HepG2 (cell line): ENCODE results near the gene GSKIP. TPM values are rescaled to one million over a fixed set of nuclear protein-coding genes. Genes with fewer than 3 reads are reported as not detected.

ENCODE experiments used
- ATAC-seq: fragments of 200-7000 bp; cut with Tn5 transposase; 3 replicates; pipeline ENCODE4 v1.9.1; 2020; ENCODE audit warnings: mild to moderate bottlenecking, moderate library complexity
- BruUV-seq: library from RNA; stranded (reverse); fragments of 400-500 nt; replicated peaks from 2 replicates; lab custom pipeline; 2021; lab: Mats Ljungman, UMichigan
- CTCF ChIA-PET: fragments of 300-600 bp; formaldehyde crosslinking; extraction: SDS; loops from one replicate; lab custom pipeline; 2021; ENCODE audit warnings: low total read pairs, inconsistent platforms, low intra/inter-chr PET ratio; lab: Yijun Ruan, JAX
- POLR2A ChIA-PET: fragments of 350-600 bp; sonication (Branson Sonifier 250); formaldehyde crosslinking; loops from one replicate; lab custom pipeline; 2020; ENCODE audit warnings: antibody characterized with exemption, inconsistent platforms; lab: Yijun Ruan, JAX
- DNase-seq: peaks from one replicate; pipeline ENCODE4 v3.0.0-alpha.2; 2015; ENCODE audit warnings: low spot score
- FAIRE-seq: peaks from 3 replicates; lab custom pipeline; 2011; peaks lifted over from hg19 to GRCh38; lab: Jason Lieb, UNC
- H2AFZ ChIP-seq: one replicate; pipeline ENCODE4 v1.6.1; 2011; ENCODE audit warnings: low read length, inconsistent platforms
- H3K27ac ChIP-seq: fragments of 300-600 bp; 3 replicates; pipeline ENCODE4 v1.8.0; 2011; ENCODE audit warnings: mixed run types, mild to moderate bottlenecking, mixed read lengths, low read length, inconsistent platforms; ENCODE audit not compliant: insufficient read depth; ENCODE audit errors: extremely low read length
- H3K27me3 ChIP-seq, 2 experiments: fragments of 200-600 bp in 1 of 2; 2 replicates in 1 of 2; 3 replicates in 1 of 2; pipeline versions ENCODE4 v1.6.0 to v1.8.0; 2011; ENCODE audit warnings: low read length in 2 of 2, mild to moderate bottlenecking in 2 of 2, moderate library complexity in 2 of 2, inconsistent platforms in 1 of 2; ENCODE audit not compliant: insufficient read depth in 2 of 2, control insufficient read depth in 1 of 2
- H3K36me3 ChIP-seq, 2 experiments: fragments of 200-600 bp in 1 of 2; replicated peaks in 1 of 2; 2 replicates in 1 of 2; 3 replicates in 1 of 2; pipeline versions ENCODE4 v1.5.1 to v1.8.0; 2011; ENCODE audit warnings: low read length in 2 of 2, inconsistent platforms in 1 of 2; ENCODE audit not compliant: insufficient read depth in 2 of 2, control insufficient read depth in 1 of 2
- H3K4me1 ChIP-seq: 2 replicates; pipeline ENCODE4 v1.5.1; 2012; ENCODE audit warnings: low read length, inconsistent platforms; ENCODE audit not compliant: insufficient read depth
- H3K4me2 ChIP-seq: 2 replicates; pipeline ENCODE4 v1.6.0; 2011; ENCODE audit warnings: low read depth, low read length, inconsistent platforms
- H3K4me3 ChIP-seq, 3 experiments: fragments of 200-600 bp in 1 of 3; sonication (generic), shearing (Covaris generic) in 1 of 3; replicated peaks in 1 of 3; 2 replicates each; pipeline ENCODE4 v1.5.1; 2011 to 2016; ENCODE audit warnings: low read length in 3 of 3, inconsistent platforms in 2 of 3, low read depth in 2 of 3, mild to moderate bottlenecking in 2 of 3, control low read depth in 1 of 3, mixed read lengths in 1 of 3; ENCODE audit not compliant: insufficient read depth in 1 of 3
- H3K79me2 ChIP-seq: one replicate; pipeline ENCODE4 v1.6.1; 2011; ENCODE audit warnings: low read length, inconsistent platforms; ENCODE audit not compliant: insufficient read depth
- H3K9ac ChIP-seq: 2 replicates; pipeline ENCODE4 v1.6.0; 2011; ENCODE audit warnings: mild to moderate bottlenecking, low read depth, low read length, inconsistent platforms; ENCODE audit not compliant: insufficient read depth
- H3K9me3 ChIP-seq: 2 replicates; pipeline ENCODE4 v1.5.1; 2012; ENCODE audit warnings: mild to moderate bottlenecking, low read length
- H4K20me1 ChIP-seq: 2 replicates; pipeline ENCODE4 v1.6.0; 2011; ENCODE audit warnings: inconsistent platforms, mild to moderate bottlenecking, low read length, moderate library complexity; ENCODE audit not compliant: insufficient read depth
- CREB1 ChIP-seq, 2 experiments: fragments of 450-650 bp in 1 of 2; IDR thresholded peaks; 2 replicates each; pipeline ENCODE4 v1.6.1; 2016 to 2017; ENCODE audit warnings: control low read depth in 1 of 2, mild to moderate bottlenecking in 1 of 2, missing compliant biosample characterization in 1 of 2, missing genetic modification characterization in 1 of 2
- EP300 ChIP-seq, 3 experiments: sonication (generic) in 1 of 3; formaldehyde crosslinking in 1 of 3; IDR thresholded peaks; 2 replicates each; pipeline versions ENCODE4 v1.5.1 to v1.6.1; 2011 to 2020; ENCODE audit warnings: low read depth in 2 of 3, low read length in 2 of 3, borderline replicate concordance in 1 of 3, improper control_type of control experiment in 1 of 3, mild to moderate bottlenecking in 1 of 3, missing genetic modification reagents in 1 of 3, moderate library complexity in 1 of 3
- FOXK1 ChIP-seq: sonication (generic); formaldehyde crosslinking; IDR thresholded peaks from 2 replicates; pipeline ENCODE4 v1.4.0; 2020; ENCODE audit warnings: low read depth, missing genetic modification reagents, borderline replicate concordance
- GATAD2A ChIP-seq: IDR thresholded peaks from 2 replicates; pipeline ENCODE4 v1.6.1; 2016
- HES4 ChIP-seq: sonication (generic); formaldehyde crosslinking; IDR thresholded peaks from 2 replicates; pipeline ENCODE4 v1.9.0; 2021; ENCODE audit warnings: mild to moderate bottlenecking, missing genetic modification reagents, borderline replicate concordance
- MAFG ChIP-seq: sonication (generic); formaldehyde crosslinking; IDR thresholded peaks from 2 replicates; pipeline ENCODE4 v1.5.1; 2020; ENCODE audit warnings: mild to moderate bottlenecking, missing genetic modification reagents
- MED8 ChIP-seq: sonication (generic); formaldehyde crosslinking; IDR thresholded peaks from 2 replicates; pipeline ENCODE4 v1.8.1; 2023; ENCODE audit warnings: mild to moderate bottlenecking, missing genetic modification reagents; ENCODE audit not compliant: insufficient replicate concordance
- MEIS2 ChIP-seq: sonication (generic); formaldehyde crosslinking; IDR thresholded peaks from 2 replicates; pipeline ENCODE4 v1.9.0; 2021; ENCODE audit warnings: mild to moderate bottlenecking, missing genetic modification reagents
- NFATC3 ChIP-seq: sonication (generic); formaldehyde crosslinking; IDR thresholded peaks from 2 replicates; pipeline ENCODE4 v1.5.1; 2020; ENCODE audit warnings: mild to moderate bottlenecking, missing genetic modification reagents
- PAWR ChIP-seq: sonication (generic); formaldehyde crosslinking; IDR thresholded peaks from 2 replicates; pipeline ENCODE4 v1.4.0; 2020; ENCODE audit warnings: missing genetic modification reagents, mild to moderate bottlenecking, borderline replicate concordance
- POLR2A ChIP-seq, 2 experiments: IDR thresholded peaks; 2 replicates each; pipeline ENCODE4 v1.6.1; 2011; ENCODE audit warnings: low read depth in 2 of 2, low read length in 2 of 2, mild to moderate bottlenecking in 1 of 2, moderate library complexity in 1 of 2; ENCODE audit not compliant: insufficient read depth in 1 of 2
- REXO4 ChIP-seq: sonication (generic); formaldehyde crosslinking; IDR thresholded peaks from 2 replicates; pipeline ENCODE4 v1.8.0; 2022; ENCODE audit warnings: missing genetic modification reagents, mild to moderate bottlenecking, borderline replicate concordance
- RXRA ChIP-seq: sonication (generic); formaldehyde crosslinking; IDR thresholded peaks from 2 replicates; pipeline ENCODE4 v1.5.1; 2020; ENCODE audit warnings: missing genetic modification reagents
- TGIF2 ChIP-seq: IDR thresholded peaks from 2 replicates; pipeline ENCODE4 v1.6.1; 2016; ENCODE audit warnings: control low read depth, missing compliant biosample characterization
- ZKSCAN5 ChIP-seq: sonication (generic); formaldehyde crosslinking; IDR thresholded peaks from 2 replicates; pipeline ENCODE4 v1.5.1; 2020; ENCODE audit warnings: mild to moderate bottlenecking, missing genetic modification reagents
- ZNF224 ChIP-seq: sonication (generic); formaldehyde crosslinking; IDR thresholded peaks from 2 replicates; pipeline ENCODE4 v1.5.0; 2020; ENCODE audit warnings: mild to moderate bottlenecking, missing genetic modification reagents
- ZNF468 ChIP-seq: sonication (generic); formaldehyde crosslinking; IDR thresholded peaks from 2 replicates; pipeline ENCODE4 v1.8.0; 2022; ENCODE audit warnings: mild to moderate bottlenecking, moderate library complexity, missing genetic modification reagents
- ZNF749 ChIP-seq: sonication (generic); formaldehyde crosslinking; IDR thresholded peaks from 2 replicates; pipeline ENCODE4 v1.8.0; 2022; ENCODE audit warnings: mild to moderate bottlenecking, missing genetic modification reagents, moderate library complexity, borderline replicate concordance
- ZNF891 ChIP-seq: sonication (generic); formaldehyde crosslinking; IDR thresholded peaks from 2 replicates; pipeline ENCODE4 v1.5.0; 2020; ENCODE audit warnings: mild to moderate bottlenecking, missing genetic modification reagents
- ZZZ3 ChIP-seq: sonication (generic); formaldehyde crosslinking; IDR thresholded peaks from 2 replicates; pipeline ENCODE4 v1.4.0; 2020; ENCODE audit warnings: missing genetic modification reagents, mild to moderate bottlenecking, borderline replicate concordance
- WGBS: methylation state at CpG from one replicate; pipeline ENCODE4 v1.1.6; 2017; ENCODE audit warnings: low lambda C conversion rate; 5-methylcytosine and 5-hydroxymethylcytosine counted together
- in situ Hi-C: cut with HindIII; loops from 2 replicates; pipeline ENCODE4 v1.10.0; 2017; ENCODE audit warnings: low pct_unique_long_range_greater_than_20kb; ENCODE audit not compliant: extremely low pct_ligation_motif_present
- intact Hi-C: fragments of 100-400 bp; cut with micrococcal nuclease; formaldehyde crosslinking; loops from one replicate; pipeline ENCODE4 v1.10.0; 2022; ENCODE audit not compliant: unreplicated experiment
- polyA plus RNA-seq, 8 experiments: library from polyadenylated mRNA; depleted of rRNA in 3 of 8; stranded (reverse) in 7 of 8; unstranded in 1 of 8; fragments of >200 nt; fragmentation: Illumina TruSeq in 4 of 8; extraction: Trizol in 4 of 8; gene quantifications; 2 replicates each; pipeline versions ENCODE4 v1.2.1 to v1.2.3, GENCODE V29; 2011 to 2016; ENCODE audit warnings: low read depth in 4 of 8, missing spikeins in 1 of 8, mixed read lengths in 1 of 8; ENCODE audit not compliant: insufficient read depth in 1 of 8
- total RNA-seq, 5 experiments: library from RNA; depleted of rRNA; stranded (reverse); fragments of >200 nt; fragmentation: Illumina TruSeq; extraction: Trizol; gene quantifications; 2 replicates each; pipeline ENCODE4 v1.2.3, GENCODE V29; 2016; ENCODE audit warnings: low read depth in 1 of 5
- TF ChIP-seq, protein P1 (sequence below): sonication (generic); formaldehyde crosslinking; IDR thresholded peaks from 2 replicates; pipeline ENCODE4 v1.5.1; 2020; ENCODE audit warnings: missing genetic modification reagents, mild to moderate bottlenecking, borderline replicate concordance

GSKIP gene
- total and polyA plus RNA-seq, 2 of the 13 experiments (the other 11 are each of a cell fraction or from before 2014, with no cell fraction given): 12.5 to 27.3 TPM

DNA sequence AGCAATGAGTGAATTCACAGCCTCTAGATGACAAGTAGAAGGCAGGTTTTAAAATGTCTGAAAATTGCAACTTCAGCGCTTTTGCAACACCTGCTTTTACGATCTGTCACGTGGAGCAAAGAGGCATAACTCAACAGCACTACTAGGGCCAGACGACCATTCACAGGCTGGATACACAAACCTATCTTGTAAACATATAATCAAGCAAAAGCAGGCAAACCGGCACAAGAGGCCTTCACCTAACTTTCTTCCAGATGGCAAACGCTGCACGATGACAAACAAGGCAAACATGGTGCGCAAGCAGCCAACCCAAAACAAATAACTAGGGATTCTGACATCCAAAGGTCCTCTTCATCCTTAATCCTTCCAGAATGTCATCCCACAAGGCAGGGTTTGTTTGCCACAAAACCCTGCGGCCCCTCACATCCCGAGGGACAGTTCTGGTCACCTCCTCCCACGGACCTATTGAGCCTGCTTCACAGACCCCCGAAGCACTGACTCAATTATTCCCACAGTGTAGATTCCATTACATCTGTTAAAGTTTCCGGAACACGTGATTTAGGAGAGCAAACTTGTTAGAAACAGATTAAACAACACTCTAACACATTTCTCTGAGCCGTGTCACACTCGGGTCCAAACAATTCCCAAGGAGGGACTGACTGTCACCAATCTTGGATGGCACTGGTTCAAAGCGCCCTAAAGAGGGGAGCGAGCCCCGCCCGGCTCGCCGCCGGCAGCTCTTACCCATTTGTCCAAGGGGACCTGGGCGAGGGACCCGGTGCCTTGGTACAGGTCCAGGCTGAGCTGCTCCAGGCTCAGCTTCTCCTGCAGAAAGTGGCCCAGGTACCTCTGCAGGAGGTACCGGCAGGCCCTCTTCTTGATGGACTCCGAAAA is 1.0 kb upstream of the GSKIP start:
- in situ Hi-C loops (no loop called here), intact Hi-C loops (loop anchor here (2.0 to 5.0 kb wide), 2 partner anchors 28 to 140 kb away; partner anchors contain the start of gene PAPOLA)
- no TSS peak for BruUV-seq
- Histone ChIP-seq H2AFZ (peak overlapping the region; percentile 68), H3K79me2 (peaks cover 52% of the 10 kb centered on the region), H3K9ac (peak overlapping the region; percentile 80), H3K27ac (peak overlapping the region; percentile 81), H3K9me3 (no peaks in the 10 kb centered on the region), H3K4me1 (peaks cover 40% of the 10 kb centered on the region), H3K27me3 (no peaks in the 10 kb centered on the region; a peak in 1 of 5 replicates), H4K20me1 (no peaks in the 10 kb centered on the region), H3K36me3 (no peaks in the 10 kb centered on the region), H3K4me2 (peak overlapping the region; percentile 90), H3K4me3 (peak overlapping the region; percentile 91 to 98 (median 92))
- WGBS: 2% methylated on average over 14 of the region's 27 CpGs
- ChIA-PET CTCF (no interaction called here), POLR2A (no interaction called here)
- DNase-seq (peak; percentile 69), ATAC-seq (peak; percentile 48), FAIRE-seq (peak; percentile 63)
- TF ChIP-seq ZNF749 (CRISPR knock-in tag) (peak; percentile 51; the same call in 1 of the 2 replicates), EP300 (IDR thresholded peaks at IDR 0.05; ENCODE audit: low read depth in 2 of 2, low read length in 2 of 2) (peak in 1 of 2 experiments; percentile 23; a peak in 1 of 4 replicates), EP300 (CRISPR knock-in tag; IDR thresholded peaks at IDR 0.05; ENCODE audit: borderline replicate concordance) (no peak), CREB1 (IDR thresholded peaks at IDR 0.05) (no peak), CREB1 (CRISPR knock-in tag; IDR thresholded peaks at IDR 0.05) (peak; percentile 30; the same call in 1 of the 2 replicates), MAFG (CRISPR knock-in tag) (peak; percentile 91), HES4 (no peak), ZKSCAN5 (CRISPR knock-in tag) (no peak), NFATC3 (CRISPR knock-in tag) (no peak), ZNF468 (CRISPR knock-in tag) (0 out of 2 replicates have a peak, but pooled peaks have one; percentile 64), GATAD2A (CRISPR knock-in tag) (no peak), MED8 (CRISPR knock-in tag) (no peak), ZZZ3 (no peak), ZNF224 (0 out of 2 replicates have a peak, but pooled peaks have one; percentile 49), POLR2A (IDR thresholded peaks at IDR 0.05; ENCODE audit: insufficient read depth in 1 of 2, low read depth in 2 of 2, low read length in 2 of 2) (0 out of 4 replicates have a peak, but pooled peaks of 1 of the 2 experiments have one; percentile 3), PAWR (CRISPR knock-in tag) (no peak), FOXK1 (CRISPR knock-in tag) (0 out of 2 replicates have a peak, but pooled peaks have one; percentile 44), TGIF2 (peak; percentile 63; the same call in 1 of the 2 replicates), MEIS2 (CRISPR knock-in tag) (no peak), REXO4 (0 out of 2 replicates have a peak, but pooled peaks have one; percentile 21), ZNF891 (peak; percentile 58; the same call in 1 of the 2 replicates), RXRA (no peak)
- TF ChIP-seq, protein P1, sequence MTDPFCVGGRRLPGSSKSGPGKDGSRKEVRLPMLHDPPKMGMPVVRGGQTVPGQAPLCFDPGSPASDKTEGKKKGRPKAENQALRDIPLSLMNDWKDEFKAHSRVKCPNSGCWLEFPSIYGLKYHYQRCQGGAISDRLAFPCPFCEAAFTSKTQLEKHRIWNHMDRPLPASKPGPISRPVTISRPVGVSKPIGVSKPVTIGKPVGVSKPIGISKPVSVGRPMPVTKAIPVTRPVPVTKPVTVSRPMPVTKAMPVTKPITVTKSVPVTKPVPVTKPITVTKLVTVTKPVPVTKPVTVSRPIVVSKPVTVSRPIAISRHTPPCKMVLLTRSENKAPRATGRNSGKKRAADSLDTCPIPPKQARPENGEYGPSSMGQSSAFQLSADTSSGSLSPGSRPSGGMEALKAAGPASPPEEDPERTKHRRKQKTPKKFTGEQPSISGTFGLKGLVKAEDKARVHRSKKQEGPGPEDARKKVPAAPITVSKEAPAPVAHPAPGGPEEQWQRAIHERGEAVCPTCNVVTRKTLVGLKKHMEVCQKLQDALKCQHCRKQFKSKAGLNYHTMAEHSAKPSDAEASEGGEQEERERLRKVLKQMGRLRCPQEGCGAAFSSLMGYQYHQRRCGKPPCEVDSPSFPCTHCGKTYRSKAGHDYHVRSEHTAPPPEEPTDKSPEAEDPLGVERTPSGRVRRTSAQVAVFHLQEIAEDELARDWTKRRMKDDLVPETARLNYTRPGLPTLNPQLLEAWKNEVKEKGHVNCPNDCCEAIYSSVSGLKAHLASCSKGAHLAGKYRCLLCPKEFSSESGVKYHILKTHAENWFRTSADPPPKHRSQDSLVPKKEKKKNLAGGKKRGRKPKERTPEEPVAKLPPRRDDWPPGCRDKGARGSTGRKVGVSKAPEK (CRISPR knock-in tag): 0 out of 2 replicates have a peak, but pooled peaks have one; percentile 3
